ENCODE results near the gene RALGAPB.

GRCh38 chr20:38432292-38432691 lies 40.4 kb upstream of the RALGAPB start:
- TF ChIP-seq CTCF (IDR thresholded peaks at IDR 0.05; ENCODE audit: insufficient read depth, low read length, poor library complexity, severe bottlenecking) (no peak), EZH2phosphoT487 (conservative IDR thresholded peaks at IDR 0.05; ENCODE audit: low read length) (no peak)
